Raji (cell line): ENCODE data around the gene CCNT2.

Experiments used
- POLR2A ChIP-seq: IDR thresholded peaks from 2 replicates; pipeline ENCODE4 v1.6.1; 2011; ENCODE audit warnings: low read depth, low read length, control low read depth; ENCODE audit not compliant: insufficient read depth

CCNT2 gene

DNA sequence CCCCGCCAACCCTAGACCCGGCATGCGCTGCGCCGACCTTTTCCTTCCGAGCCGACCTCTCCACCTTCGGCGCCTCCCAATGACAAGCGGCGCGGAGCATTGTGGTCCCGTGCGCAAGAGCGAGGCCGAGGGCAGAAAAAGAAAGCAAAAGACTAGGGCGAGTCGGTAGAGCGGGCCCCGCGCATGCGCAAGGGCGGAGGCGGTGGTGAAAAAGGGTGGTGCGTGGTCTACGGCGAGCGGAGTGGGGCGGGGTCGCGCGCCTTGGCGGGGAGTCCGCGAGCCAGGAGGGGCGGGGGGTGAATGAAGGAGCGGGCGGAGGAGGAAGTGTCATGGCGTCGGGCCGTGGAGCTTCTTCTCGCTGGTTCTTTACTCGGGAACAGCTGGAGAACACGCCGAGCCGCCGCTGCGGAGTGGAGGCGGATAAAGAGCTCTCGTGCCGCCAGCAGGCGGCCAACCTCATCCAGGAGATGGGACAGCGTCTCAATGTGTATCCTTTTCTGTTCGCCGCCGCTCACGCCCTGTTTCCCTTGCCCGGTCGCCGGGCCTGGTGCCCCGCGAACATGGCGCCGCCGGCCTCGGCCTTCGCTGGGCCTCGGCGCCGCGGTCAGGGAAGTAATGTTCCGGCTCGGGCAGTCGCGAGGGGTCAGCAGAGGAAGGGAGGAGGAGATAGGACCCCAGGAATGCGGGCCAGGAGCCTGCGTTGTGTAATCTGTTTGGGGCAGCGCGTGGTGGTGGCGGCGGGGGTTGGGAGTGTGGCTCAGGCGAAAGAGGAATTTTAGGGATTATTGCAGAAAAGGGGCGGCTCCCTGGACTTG is at the start of gene CCNT2:
TSS of gene CCNT2 (plus strand) at position 297 of the 815 bp plus-strand sequence. CDS start at position 330, 33 bp downstream.
- TF ChIP-seq POLR2A: peak; percentile 64

DNA sequence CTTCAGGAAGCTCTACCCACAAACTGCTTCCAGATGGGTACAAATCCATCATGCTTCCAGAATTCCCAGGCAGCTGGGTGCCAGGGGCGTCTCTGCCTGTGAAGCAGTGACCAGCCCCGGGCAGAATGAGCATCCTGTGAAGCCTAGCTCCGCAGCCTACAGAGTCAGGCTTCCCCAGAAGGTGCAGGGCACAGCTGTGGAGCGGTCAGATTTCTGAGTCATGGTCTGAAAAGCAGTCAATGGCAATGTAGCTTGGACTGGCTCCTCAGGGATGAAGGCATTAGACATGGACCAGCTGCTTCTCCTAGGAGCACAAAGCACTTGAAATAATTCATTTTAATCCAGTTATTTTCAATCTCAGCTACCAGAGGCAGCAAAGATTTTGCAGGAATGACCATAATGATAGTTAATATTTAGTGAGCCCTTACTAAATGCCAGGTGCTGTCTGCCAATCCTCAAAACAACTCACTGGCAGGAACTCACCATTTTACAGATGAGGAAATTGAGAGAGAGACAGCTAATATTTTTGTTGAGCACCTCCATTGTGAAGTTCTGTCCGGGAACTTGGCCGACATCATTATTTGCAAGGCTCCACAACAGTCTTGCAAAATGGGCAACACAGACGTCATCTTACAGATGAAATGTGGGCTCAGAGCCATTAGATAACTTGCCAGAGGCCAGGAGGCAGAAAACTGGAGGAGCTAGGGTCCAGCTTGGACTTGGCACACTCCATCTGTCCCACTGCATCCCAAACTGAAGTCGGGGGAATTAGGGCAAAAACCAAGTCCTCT is 48.5 kb upstream of the CCNT2 start:
- TF ChIP-seq POLR2A: no peak

DNA sequence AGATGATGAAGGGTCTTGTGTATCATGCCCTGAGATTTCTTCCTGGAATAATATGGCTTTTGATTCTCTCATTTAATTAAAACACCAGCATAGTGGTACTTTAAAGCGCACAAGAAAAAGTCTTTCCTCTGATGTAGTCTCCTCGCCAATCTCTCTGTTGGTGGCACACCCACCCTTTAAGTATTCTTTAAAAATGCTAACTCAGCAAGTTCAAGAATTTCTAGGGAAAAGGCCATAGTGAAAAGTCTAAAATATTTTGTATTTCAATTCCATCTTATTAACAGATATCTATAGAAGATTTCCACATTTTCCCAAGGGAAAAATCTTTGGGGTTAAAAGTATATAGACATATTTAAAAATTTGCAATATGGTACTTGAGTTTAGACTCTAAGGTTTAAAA is 45.5 kb upstream of the CCNT2 start:
- no peak for TF ChIP-seq POLR2A

DNA sequence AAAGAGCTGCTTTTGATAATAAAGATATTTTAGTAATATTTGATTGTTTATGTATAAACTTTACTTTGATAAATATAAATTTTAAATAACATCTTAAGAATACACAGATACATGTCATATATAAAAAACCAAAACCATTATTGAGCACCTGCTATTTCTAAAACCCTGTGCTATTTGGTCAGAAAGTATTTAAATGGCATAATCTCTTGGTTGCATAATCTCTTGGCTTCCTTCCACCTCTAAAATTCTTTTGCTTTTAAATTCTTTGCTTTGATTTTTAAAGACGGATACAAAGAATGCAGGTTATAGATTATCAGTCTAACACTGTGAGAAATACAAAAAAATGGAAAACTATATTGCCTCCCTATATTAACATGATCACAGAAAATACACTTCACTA is 43.3 kb upstream of the CCNT2 start:
- TF ChIP-seq POLR2A: no peak

DNA sequence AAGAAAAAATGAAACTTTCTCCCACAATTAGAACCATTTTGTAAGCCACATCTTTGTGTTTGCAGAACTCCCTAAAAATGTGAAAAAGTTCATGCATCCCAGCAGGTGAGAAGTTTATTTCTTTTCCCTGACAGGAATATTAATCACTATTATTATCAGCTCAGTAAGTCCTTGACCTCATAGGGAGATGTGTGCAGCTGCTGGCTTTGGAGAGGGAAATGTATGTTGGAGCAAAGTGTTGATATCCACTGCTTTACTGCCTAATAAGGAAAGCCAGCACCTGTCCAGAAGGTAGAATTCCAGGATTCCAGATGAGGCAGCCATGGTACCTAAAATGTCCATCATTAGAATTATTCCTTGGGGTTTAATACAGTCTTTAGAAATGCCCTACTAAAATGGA is 35.8 kb upstream of the CCNT2 start:
- no peak for TF ChIP-seq POLR2A

DNA sequence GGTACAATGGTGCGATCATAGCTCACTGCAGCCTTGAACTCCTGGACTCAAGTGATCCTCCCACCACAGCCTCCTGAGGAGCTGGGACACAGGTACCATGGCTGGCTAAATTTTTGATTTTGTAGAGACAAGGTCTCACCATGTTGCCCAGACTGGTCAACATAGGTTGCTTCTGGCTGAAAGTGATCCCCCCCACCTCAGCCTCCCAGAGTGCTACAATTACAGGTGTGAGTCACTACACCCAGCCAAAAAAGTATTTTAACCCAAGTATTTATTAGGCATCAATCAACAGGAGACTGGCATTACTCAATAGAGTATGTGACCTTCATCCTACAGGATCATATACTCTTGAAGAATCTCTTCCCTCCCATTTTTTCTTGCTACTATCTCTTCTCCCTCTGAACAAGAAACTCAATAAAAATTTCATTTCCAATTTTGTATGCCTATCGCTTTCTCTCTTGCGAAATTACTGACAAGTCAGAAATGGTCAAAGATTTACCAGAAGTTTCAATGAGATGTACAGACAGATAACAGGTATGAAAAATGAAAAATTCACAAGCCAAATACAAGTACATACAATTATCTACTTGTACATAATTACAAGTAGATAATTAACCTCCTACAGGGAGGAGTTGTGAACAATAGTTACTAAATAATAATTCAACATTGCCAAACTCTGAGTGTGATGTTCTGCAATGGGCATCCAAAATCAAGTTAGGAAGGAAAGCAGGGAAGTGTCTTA is 34.9 kb upstream of the CCNT2 start:
- TF ChIP-seq POLR2A: no peak

DNA sequence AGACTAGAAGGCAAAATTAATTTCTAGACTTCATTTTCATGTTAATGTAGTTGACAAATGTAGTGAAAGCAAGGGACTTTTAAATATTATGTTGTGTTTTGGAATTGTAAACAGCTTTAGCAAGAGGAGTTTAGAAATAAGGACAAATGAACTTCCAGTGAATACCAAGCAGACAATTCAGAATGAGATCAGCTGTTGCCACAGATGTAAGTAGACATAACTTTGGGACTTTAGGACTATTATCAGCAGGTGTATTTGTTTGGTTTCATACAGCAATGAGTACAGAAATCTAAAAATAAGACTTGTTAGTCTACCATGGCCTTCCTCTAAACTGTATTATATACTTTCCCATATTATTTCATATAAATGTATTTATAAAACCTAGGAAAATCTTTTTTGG is 34.2 kb upstream of the CCNT2 start:
- no peak for TF ChIP-seq POLR2A

DNA sequence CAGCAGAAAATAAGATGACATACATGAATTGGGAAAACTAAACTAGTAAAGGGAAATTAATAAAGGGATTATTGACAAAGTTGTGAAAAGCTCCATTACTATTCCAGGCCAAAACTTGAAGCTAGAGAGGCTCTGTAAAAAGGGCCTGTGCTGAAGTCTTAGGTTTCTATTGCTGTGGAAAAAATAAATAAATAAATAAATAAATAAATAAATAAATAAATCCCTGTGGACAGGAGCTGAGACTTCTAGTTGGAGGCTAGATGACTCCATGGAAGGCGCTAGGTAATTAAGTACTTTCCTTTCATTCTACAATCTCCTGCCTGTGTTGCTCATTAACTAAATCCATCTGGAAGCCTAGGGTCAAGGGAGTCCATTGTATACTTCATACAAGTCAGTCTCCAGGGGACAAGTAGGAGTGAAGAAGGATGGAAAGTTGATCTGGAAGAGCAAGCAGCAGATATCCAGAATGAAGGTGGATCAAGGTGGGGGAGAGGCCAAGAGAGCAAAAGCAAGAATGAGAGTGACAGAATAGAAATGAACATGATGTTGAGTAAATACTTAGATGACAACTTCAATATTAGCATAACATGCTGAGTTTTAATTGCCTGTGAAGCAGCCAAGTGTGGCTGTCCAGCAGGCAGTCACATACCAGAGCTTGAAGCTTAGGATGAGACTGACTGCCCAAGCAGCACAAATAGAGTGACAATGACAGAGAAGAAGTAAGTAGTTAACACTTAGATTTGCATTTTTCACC is 26.2 kb upstream of the CCNT2 start:
- TF ChIP-seq POLR2A: no peak

DNA sequence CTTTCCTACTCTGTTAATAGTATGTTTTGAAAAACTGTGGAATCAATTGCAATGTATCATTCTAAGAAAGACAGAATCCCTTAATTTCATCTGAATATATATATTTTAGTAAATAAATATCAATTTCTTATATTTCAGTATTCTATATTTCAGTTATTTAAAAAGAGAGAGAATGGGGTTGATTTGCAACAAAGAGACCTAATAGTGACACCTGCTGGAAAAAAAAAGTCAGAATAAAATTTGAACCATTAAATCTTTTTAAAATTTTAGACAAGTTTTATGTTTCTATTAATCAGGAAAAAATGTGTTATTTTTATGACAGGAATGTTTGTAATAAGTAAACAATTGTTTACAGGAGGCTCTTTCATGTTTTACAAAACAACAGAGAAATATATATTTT is 20.7 kb upstream of the CCNT2 start:
- TF ChIP-seq POLR2A: no peak

DNA sequence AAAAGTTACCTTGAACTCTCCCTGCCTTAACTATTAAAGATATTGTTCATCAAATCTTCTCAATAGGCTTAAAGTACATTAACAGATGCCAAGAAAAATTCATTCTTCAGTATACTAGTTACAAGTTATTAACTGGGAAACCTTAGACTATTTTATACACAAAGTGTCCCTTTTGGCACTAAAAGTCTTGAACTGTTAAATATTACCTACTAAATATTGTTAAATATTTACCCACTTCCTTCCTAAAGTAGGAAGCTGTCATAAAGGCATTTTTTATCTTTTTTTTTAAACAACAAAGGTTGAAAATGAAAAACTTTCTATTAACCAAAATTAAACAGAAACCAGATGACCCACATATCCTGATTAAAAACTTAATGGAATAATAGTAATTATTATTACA is 19.4 kb upstream of the CCNT2 start:
- TF ChIP-seq POLR2A: no peak

DNA sequence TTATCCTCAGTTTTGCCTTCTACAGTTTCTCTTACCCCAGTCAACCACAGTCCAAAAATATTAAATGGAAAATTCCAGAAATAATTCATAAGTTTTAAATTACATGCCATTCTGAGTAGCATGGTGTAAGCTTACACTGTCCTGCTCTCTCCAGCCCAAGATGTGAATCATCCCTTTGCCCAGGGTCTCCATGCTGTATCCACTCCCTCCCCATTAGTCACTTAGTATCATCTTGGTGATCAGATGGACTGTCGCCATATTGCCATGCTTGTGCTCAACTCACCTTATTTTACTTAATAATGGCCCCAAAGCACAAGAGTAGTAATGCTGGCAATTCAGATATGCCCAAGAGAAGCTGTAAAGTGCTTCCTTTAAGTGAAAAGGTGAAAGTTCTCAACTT is 18.5 kb upstream of the CCNT2 start:
- TF ChIP-seq POLR2A: no peak

DNA sequence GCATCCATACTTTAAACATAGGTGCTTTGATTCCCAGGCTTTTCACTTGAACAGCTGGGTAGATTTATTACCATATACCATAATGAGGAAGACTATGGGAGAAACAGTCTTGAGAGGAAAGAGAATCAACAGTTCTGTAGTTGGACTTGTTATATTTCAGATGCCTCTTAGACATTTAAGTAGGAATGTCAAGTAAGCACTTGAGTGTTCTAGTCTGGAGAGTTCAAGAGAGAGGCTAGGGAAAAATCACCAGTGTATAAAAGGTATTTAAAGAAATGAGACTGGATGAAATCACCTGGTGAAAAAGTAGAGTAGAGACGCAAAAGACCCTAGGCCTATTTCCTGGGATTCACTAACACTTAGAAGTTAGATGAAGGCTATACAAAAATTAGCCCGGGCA is 13.5 kb upstream of the CCNT2 start:
- no peak for TF ChIP-seq POLR2A

DNA sequence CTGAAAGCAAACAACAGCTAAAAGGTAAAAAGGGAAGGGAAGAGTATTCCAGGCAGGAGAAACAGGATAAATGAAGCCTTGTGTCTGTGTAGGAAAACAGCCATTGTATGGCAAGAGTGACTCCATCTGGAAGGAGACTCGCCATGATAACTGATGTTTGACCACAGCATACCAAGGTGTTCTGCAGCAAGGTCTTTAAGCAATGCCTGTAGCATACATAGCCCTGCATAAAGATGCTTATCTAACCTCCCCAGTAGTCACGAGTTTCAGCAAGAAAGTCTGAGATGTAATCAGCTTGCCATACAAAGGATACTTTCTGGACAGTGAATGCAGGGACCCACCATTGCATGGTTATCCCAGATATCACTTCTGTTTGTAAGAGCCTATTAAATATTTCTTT is 11.9 kb upstream of the CCNT2 start:
- no peak for TF ChIP-seq POLR2A

DNA sequence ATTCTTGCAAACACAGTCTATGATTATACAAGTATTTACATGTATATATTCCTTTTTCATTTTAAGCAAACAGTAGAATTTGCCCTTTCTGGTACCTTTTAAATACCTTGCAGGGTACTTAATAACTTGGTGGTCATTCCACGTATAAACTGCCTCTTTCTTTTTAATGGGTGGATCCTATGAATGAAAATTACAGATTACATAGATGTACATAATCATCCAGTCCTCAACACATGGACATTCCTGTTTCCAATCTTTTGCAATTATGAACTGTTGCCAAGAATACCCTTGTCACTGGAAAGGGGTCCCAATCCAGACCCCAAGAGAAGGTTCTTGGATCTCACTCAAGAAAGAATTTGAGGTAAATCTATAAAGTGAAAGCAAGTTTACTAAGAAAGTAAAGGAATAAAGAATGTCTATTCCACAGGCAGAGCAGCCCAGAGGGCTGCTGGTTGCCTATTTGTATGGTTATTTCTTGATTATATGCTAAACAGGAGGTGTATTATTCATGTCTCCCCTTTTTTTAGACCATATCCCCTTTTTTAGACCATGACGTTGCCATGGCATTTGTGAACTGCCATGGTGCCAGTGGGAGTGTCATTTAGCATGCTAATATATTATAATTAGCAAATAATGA is 7.7 kb upstream of the CCNT2 start:
- TF ChIP-seq POLR2A: no peak
